Esophagus muscularis mucosa (tissue), 4 donors: ENCODE results near the gene GABRG2. TPM values are rescaled to one million over a fixed set of nuclear protein-coding genes. Genes with fewer than 3 reads are reported as not detected.

ENCODE experiments used
- DNase-seq: peaks from one replicate; pipeline ENCODE4 v3.0.0-alpha.2; 2017; ENCODE audit errors: extremely low spot score
- H3K27ac ChIP-seq, 4 donors: fragments of 200-600 bp; sonication (generic); replicated peaks in 1 of 4; 1 replicate in 3 of 4; 2 replicates in 1 of 4; pipeline ENCODE4 v1.5.1; 2016 to 2019; ENCODE audit warnings: mild to moderate bottlenecking in 1 of 4
- H3K27me3 ChIP-seq, 4 donors: fragments of 200-600 bp; sonication (generic); one replicate each; pipeline versions ENCODE4 v1.5.1 to v1.6.0; 2016 to 2019
- H3K36me3 ChIP-seq, 4 donors: fragments of 200-600 bp; sonication (generic); one replicate each; pipeline ENCODE4 v1.5.1; 2016 to 2019
- H3K4me1 ChIP-seq, 4 donors: fragments of 200-600 bp; sonication (generic); one replicate each; pipeline ENCODE4 v1.5.1; 2016 to 2019
- H3K4me3 ChIP-seq, 4 donors: fragments of 200-600 bp; sonication (generic); 1 replicate in 2 of 4; 2 replicates in 2 of 4; pipeline ENCODE4 v1.5.1; 2016 to 2019; ENCODE audit warnings: mild to moderate bottlenecking in 4 of 4, moderate library complexity in 1 of 4
- H3K9me3 ChIP-seq, 4 donors: fragments of 200-600 bp; sonication (generic); 1 replicate in 3 of 4; 2 replicates in 1 of 4; pipeline ENCODE4 v1.5.1; 2016 to 2019
- EP300 ChIP-seq: sonication (generic); formaldehyde crosslinking; IDR thresholded peaks from one replicate; pipeline ENCODE4 v1.6.1; 2017; ENCODE audit warnings: antibody characterized with exemption
- POLR2A ChIP-seq: fragments of 450-650 bp; IDR thresholded peaks from one replicate; pipeline ENCODE4 v1.6.1; 2017; ENCODE audit warnings: antibody characterized with exemption, moderate library complexity, mild to moderate bottlenecking, low read depth
- POLR2AphosphoS5 ChIP-seq, 2 donors: sonication (generic); formaldehyde crosslinking; IDR thresholded peaks; one replicate each; pipeline ENCODE4 v1.6.1; 2017; ENCODE audit warnings: antibody characterized with exemption in 2 of 2
- WGBS: methylation state at CpG from one replicate; pipeline ENCODE4 v1.1.5; 2018; 5-methylcytosine and 5-hydroxymethylcytosine counted together
- intact Hi-C: fragments of 100-400 bp; cut with DNase I; formaldehyde crosslinking; loops from one replicate; pipeline ENCODE4 v1.15.1; 2023
- total RNA-seq, 4 donors: library from RNA; depleted of rRNA; stranded (reverse); fragments of >200 nt; gene quantifications; one replicate each; pipeline versions ENCODE4 v1.1.0 to v1.2.1, GENCODE V29; 2016
- TF ChIP-seq, protein P1 (sequence below), 3 experiments: fragments of 200-600 bp in 2 of 3; fragments of 450-650 bp in 1 of 3; sonication (generic) in 2 of 3; IDR thresholded peaks; one replicate each; pipeline ENCODE4 v1.5.1; 2017 to 2019; ENCODE audit warnings: antibody characterized with exemption in 3 of 3, mild to moderate bottlenecking in 2 of 3, moderate library complexity in 1 of 3

Gene GABRG2
- total RNA-seq, 4 donors from 2014 or later: 0.06 to 0.50 (median 0.39) TPM; not detected in 1

DNA sequence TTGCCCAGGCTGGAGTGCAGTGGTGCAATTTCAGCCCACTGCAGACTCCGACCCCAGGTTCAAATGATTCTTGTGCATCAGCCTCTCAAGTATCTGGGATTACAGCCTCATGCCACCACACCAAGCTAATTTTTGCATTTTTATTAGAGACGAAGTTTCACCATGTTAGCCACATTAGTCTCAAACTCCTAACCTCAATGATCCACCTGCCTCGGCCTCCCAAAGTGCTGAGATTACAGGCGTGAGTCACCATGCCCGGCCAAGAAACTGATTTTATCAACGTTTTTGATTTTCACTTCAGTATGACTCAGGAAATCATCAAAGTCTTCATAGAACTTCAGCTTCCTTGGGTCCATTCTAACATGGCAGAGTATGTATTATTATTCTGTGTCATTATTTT, 125.4 kb downstream of the GABRG2 start:
- no peaks in the 10 kb centered on the region for H3K4me1 ChIP-seq
- H3K27me3 ChIP-seq: no peaks in the 10 kb centered on the region
- WGBS: 81% methylated on average over 6 of the region's 6 CpGs
- H3K36me3 ChIP-seq: no peaks in the 10 kb centered on the region
- intact Hi-C loops: no loop called here
- no peak overlapping the region for H3K27ac ChIP-seq
- H3K4me3 ChIP-seq: no peak overlapping the region
- H3K9me3 ChIP-seq: no peaks in the 10 kb centered on the region
- TF ChIP-seq POLR2A (no peak), EP300 (no peak), POLR2AphosphoS5 (IDR thresholded peaks at IDR 0.05) (no peak)
- TF ChIP-seq, protein P1, sequence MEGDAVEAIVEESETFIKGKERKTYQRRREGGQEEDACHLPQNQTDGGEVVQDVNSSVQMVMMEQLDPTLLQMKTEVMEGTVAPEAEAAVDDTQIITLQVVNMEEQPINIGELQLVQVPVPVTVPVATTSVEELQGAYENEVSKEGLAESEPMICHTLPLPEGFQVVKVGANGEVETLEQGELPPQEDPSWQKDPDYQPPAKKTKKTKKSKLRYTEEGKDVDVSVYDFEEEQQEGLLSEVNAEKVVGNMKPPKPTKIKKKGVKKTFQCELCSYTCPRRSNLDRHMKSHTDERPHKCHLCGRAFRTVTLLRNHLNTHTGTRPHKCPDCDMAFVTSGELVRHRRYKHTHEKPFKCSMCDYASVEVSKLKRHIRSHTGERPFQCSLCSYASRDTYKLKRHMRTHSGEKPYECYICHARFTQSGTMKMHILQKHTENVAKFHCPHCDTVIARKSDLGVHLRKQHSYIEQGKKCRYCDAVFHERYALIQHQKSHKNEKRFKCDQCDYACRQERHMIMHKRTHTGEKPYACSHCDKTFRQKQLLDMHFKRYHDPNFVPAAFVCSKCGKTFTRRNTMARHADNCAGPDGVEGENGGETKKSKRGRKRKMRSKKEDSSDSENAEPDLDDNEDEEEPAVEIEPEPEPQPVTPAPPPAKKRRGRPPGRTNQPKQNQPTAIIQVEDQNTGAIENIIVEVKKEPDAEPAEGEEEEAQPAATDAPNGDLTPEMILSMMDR (IDR thresholded peaks at IDR 0.05): no peak
- no peak for DNase-seq

DNA sequence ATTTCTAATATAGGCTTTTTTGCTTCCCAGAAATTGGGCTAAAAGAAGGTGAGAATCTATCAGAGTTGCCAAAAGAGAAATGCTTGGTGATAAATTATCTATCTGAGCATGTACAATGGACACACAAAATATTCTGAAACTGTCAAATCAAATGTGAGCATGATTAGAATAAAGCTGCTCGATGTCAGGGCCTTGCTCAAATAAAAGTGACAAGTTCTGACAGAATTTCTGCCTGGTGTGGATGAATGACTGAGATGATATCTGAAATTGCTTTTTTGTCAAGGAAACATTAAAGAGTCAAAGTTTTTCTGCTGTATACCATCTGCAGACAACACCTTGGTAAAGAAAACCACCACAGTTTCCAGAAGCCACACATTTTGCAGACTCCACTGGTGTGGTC, 128.8 kb downstream of the GABRG2 start:
- H3K27me3 ChIP-seq: no peaks in the 10 kb centered on the region
- no peak overlapping the region for H3K4me3 ChIP-seq
- 62% methylated on average over 1 of the region's 1 CpG for WGBS
- no peaks in the 10 kb centered on the region for H3K36me3 ChIP-seq
- intact Hi-C loops: no loop called here
- DNase-seq: no peak
- no peaks in the 10 kb centered on the region for H3K4me1 ChIP-seq
- no peak overlapping the region for H3K27ac ChIP-seq
- no peak for TF ChIP-seq EP300
- no peak for TF ChIP-seq POLR2AphosphoS5 (IDR thresholded peaks at IDR 0.05)
- TF ChIP-seq, protein P1 (IDR thresholded peaks at IDR 0.05): no peak
- no peak for TF ChIP-seq POLR2A
- no peaks in the 10 kb centered on the region for H3K9me3 ChIP-seq

DNA sequence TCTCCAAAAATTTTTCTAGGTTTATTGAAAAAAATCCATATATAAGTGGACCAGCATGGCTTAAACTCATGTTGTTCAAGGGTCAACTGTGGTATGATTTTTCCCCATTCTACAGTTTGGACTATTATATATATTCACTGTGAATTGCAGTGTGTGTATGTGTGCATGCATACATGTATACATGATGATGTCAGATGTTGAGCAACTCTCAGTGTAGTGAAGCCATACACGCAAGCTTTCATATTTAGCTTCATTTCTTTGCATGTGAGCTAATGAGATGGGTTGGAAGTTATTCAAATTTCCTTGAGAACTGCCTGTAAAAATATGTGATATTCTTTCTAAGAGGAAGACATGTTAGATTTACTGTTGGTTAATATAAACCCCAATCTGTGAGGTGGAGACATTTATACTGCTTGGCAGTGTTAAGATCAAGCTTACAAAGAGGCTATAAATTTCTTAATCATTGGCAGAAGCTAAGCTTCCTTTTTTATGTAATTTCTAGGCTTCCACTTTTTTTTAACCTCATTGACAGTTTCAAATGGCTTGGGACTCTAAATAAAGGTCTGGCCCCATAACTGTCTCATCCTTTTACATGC, 134.8 kb downstream of the GABRG2 start:
- no peaks in the 10 kb centered on the region for H3K36me3 ChIP-seq
- WGBS: 86% methylated on average over 1 of the region's 1 CpG

More for the DNA sequence above, 134.8 kb downstream of the GABRG2 start:
- DNase-seq: no peak
- Histone ChIP-seq H3K9me3 (no peaks in the 10 kb centered on the region), H3K27ac (no peak overlapping the region), H3K27me3 (no peaks in the 10 kb centered on the region), H3K4me3 (no peak overlapping the region), H3K4me1 (no peaks in the 10 kb centered on the region)
- intact Hi-C loops: no loop called here
- TF ChIP-seq POLR2A (no peak), POLR2AphosphoS5 (IDR thresholded peaks at IDR 0.05) (no peak), EP300 (no peak)
- TF ChIP-seq, protein P1 (IDR thresholded peaks at IDR 0.05): no peak

Other genes starting within 250 kb of the GABRG2 start
- gene GABRA1, start 219.7 kb upstream of the GABRG2 start, total RNA-seq: not detected